HG02884 (cell line): ENCODE data around the gene EXOC3.
"Not testable (repeated sequence)": the region's sequence is repeated elsewhere in the genome, so short reads cannot be mapped to it uniquely, and the experiment has no call there.

ENCODE experiments used
- ATAC-seq: cut with Tn5 transposase; IDR thresholded peaks from one replicate; pipeline ENCODE4 v1.9.1; 2021; ENCODE audit warnings: mild to moderate bottlenecking, moderate library complexity; ENCODE audit not compliant: unreplicated experiment

The EXOC3 gene

GRCh38 chr5:484556-484955 lies 41.6 kb downstream of the EXOC3 start:
- no peak for ATAC-seq

GRCh38 chr5:485113-485945 lies 42.4 kb downstream of the EXOC3 start:
- ATAC-seq = no peak

GRCh38 chr5:485946-486491 lies 43.0 kb downstream of the EXOC3 start:
- no peak for ATAC-seq

GRCh38 chr5:486597-486996 lies 43.6 kb downstream of the EXOC3 start:
- ATAC-seq = not testable (repeated sequence)

GRCh38 chr5:488241-488640 lies 45.3 kb downstream of the EXOC3 start:
- ATAC-seq = no peak

GRCh38 chr5:488744-489688 lies 46.0 kb downstream of the EXOC3 start:
- ATAC-seq = no peak

- ATAC-seq = no peak
Observed at GRCh38 chr5:489689-490080, 46.7 kb downstream of the EXOC3 start.

- no peak for ATAC-seq
Observed at GRCh38 chr5:490116-491106, 47.4 kb downstream of the EXOC3 start.

- ATAC-seq = no peak
Observed at GRCh38 chr5:491119-491855, 48.3 kb downstream of the EXOC3 start.

GRCh38 chr5:491856-492155 lies 48.8 kb downstream of the EXOC3 start:
- ATAC-seq = no peak

GRCh38 chr5:492314-492893 lies 49.4 kb downstream of the EXOC3 start:
- ATAC-seq = no peak

- ATAC-seq = no peak
Observed at GRCh38 chr5:493119-493701, 50.2 kb downstream of the EXOC3 start.

GRCh38 chr5:493758-494157 lies 50.8 kb downstream of the EXOC3 start:
- no peak for ATAC-seq

GRCh38 chr5:494667-495255 lies 51.8 kb downstream of the EXOC3 start:
- no peak for ATAC-seq

GRCh38 chr5:496028-496427 lies 53.1 kb downstream of the EXOC3 start:
- no peak for ATAC-seq

- ATAC-seq = no peak
Observed at GRCh38 chr5:497090-497700, 54.2 kb downstream of the EXOC3 start.

GRCh38 chr5:497871-498509 lies 55.0 kb downstream of the EXOC3 start:
- no peak for ATAC-seq
